SH-SY5Y (cell line): ENCODE results near the gene FUT8.

Experiments
- GATA2 ChIP-seq: IDR thresholded peaks from 2 replicates; pipeline ENCODE4 v1.6.1; 2011; ENCODE audit warnings: mild to moderate bottlenecking, low read depth, low read length
- GATA3 ChIP-seq: IDR thresholded peaks from 2 replicates; pipeline ENCODE4 v1.6.1; 2011; ENCODE audit warnings: low read depth, mild to moderate bottlenecking, low read length, moderate library complexity

DNA sequence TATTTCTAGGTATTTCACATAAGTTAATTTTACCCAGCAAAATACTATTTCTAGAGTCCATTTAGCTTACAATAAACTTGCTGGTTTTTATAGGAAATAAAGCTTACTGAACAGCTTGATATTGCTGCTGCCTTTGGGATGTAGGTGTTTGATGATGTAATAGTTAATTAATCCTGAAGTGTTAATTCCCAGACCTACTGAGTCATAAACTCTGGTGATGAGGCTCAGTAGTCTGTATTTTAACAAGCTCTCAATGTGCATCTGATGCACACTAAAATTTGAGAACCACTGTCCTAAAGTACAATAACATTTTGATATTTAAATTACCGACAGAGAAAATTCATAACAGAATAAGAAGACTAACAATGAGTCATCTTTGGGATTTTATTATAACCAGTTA lies 168.4 kb downstream of the FUT8 start:
- TF ChIP-seq GATA2 (no peak), GATA3 (no peak)
